HepG2 (cell line): ENCODE measurements around the gene ANKRD49.

Experiments used
- ASH2L ChIP-seq: fragments of 300-600, 200-600 bp; sonication (generic); IDR thresholded peaks from 2 replicates; pipeline ENCODE4 v1.7.0; 2017; ENCODE audit warnings: low read depth, mild to moderate bottlenecking, moderate library complexity, mixed read lengths, low read length; ENCODE audit not compliant: insufficient read length
- CEBPB ChIP-seq: IDR thresholded peaks from 2 replicates; pipeline ENCODE4 v1.6.1; 2011; ENCODE audit warnings: low read depth, low read length, improper control_type of control experiment, borderline replicate concordance
- CTCF ChIP-seq: sonication (generic); formaldehyde crosslinking; IDR thresholded peaks from 2 replicates; pipeline ENCODE4 v1.5.0; 2020; ENCODE audit warnings: mild to moderate bottlenecking, missing genetic modification reagents, moderate library complexity
- HCFC1 ChIP-seq: fragments of 150-350 bp; IDR thresholded peaks from 2 replicates; pipeline ENCODE4 v1.6.1; 2014; ENCODE audit warnings: low read depth, low read length
- KMT2B ChIP-seq: IDR thresholded peaks from 2 replicates; pipeline ENCODE4 v1.6.1; 2016; ENCODE audit warnings: missing genetic modification reagents, missing compliant biosample characterization
- NBN ChIP-seq: fragments of 450-650 bp; conservative IDR thresholded peaks from 2 replicates; pipeline ENCODE4 v1.6.1; 2017
- ZBTB20 ChIP-seq: sonication (generic); formaldehyde crosslinking; IDR thresholded peaks from 2 replicates; pipeline ENCODE4 v1.8.1; 2023; ENCODE audit warnings: missing genetic modification reagents, low read depth, mild to moderate bottlenecking, borderline replicate concordance
- ZBTB21 ChIP-seq: sonication (generic); formaldehyde crosslinking; IDR thresholded peaks from 2 replicates; pipeline ENCODE4 v1.4.0; 2020; ENCODE audit warnings: missing genetic modification reagents
- ZNF160 ChIP-seq: sonication (generic); formaldehyde crosslinking; IDR thresholded peaks from 2 replicates; pipeline ENCODE4 v1.8.0; 2022; ENCODE audit warnings: mild to moderate bottlenecking, inconsistent platforms, missing genetic modification reagents
- ZNF24 ChIP-seq: fragments of 450-650 bp; IDR thresholded peaks from 2 replicates; pipeline ENCODE4 v1.6.1; 2017; ENCODE audit warnings: antibody characterized with exemption, mild to moderate bottlenecking

- TF ChIP-seq ZBTB20 (CRISPR knock-in tag), result no peak
- TF ChIP-seq HCFC1, result no peak
- TF ChIP-seq NBN, result no peak
- TF ChIP-seq ZNF24, result no peak
- TF ChIP-seq CEBPB, result no peak
- TF ChIP-seq ASH2L, result no peak
- TF ChIP-seq ZNF160 (CRISPR knock-in tag), result no peak
- TF ChIP-seq CTCF (CRISPR knock-in tag), result no peak
- no peak for TF ChIP-seq KMT2B (CRISPR knock-in tag)
- TF ChIP-seq ZBTB21 (CRISPR knock-in tag), result no peak
These were observed 55.4 kb downstream of the ANKRD49 start for GRCh38 chr11:94549146-94549545.
